SU-DHL-6 (cell line): ENCODE measurements around the gene CHST9.

ENCODE experiments used
- CTCF ChIP-seq: fragments of 200-600 bp; sonication (generic); IDR thresholded peaks from one replicate; pipeline ENCODE4 v1.5.1; 2017; ENCODE audit warnings: antibody characterized with exemption, mild to moderate bottlenecking, low read length, moderate library complexity; ENCODE audit not compliant: insufficient read depth, poor library complexity, severe bottlenecking
- EZH2phosphoT487 ChIP-seq: fragments of 200-600 bp; sonication (generic), shearing (Covaris generic); conservative IDR thresholded peaks from 2 replicates; pipeline ENCODE4 v1.6.1; 2018; ENCODE audit warnings: mild to moderate bottlenecking, antibody characterized with exemption, low read length, moderate library complexity, mixed read lengths

GRCh38 chr18:27175914-27176313 lies 9.2 kb downstream of the CHST9 start:
- TF ChIP-seq CTCF, result no peak
- TF ChIP-seq EZH2phosphoT487, result no peak
